Activated CD8-positive, alpha-beta T cell treated with anti-CD3 and anti-CD28 coated beads for 36 hours (primary cell): ENCODE data around the gene CAV1. TPM values are rescaled to one million over a fixed set of nuclear protein-coding genes. Genes with fewer than 3 reads are reported as not detected.
A peak's percentile ranks its signal among the peaks of the same experiment; 100 is the strongest.

ENCODE experiments used
- ATAC-seq: fragments of 200-7000 bp; cut with Tn5 transposase; one replicate; pipeline ENCODE4 v1.10.0; 2021; ENCODE audit warnings: mild to moderate bottlenecking, moderate library complexity
- CTCF ChIA-PET: fragments of 350-600 bp; sonication (Branson Sonifier 250); formaldehyde crosslinking; loops from one replicate; lab custom pipeline; 2021; ENCODE audit warnings: antibody characterized with exemption; lab: Charles Lee
- POLR2A ChIA-PET: fragments of 350-600 bp; sonication (Branson Sonifier 250); formaldehyde crosslinking; loops from one replicate; lab custom pipeline; 2021; ENCODE audit warnings: antibody characterized with exemption; lab: Charles Lee
- DNase-seq: peaks from one replicate; pipeline ENCODE4 v3.0.0-alpha.2; 2020
- H3K27ac Mint-ChIP-seq: one replicate; pipeline ENCODE4 v1.8.0; 2021; ENCODE audit warnings: mild to moderate bottlenecking, mixed read lengths
- H3K27me3 Mint-ChIP-seq: one replicate; pipeline ENCODE4 v1.8.0; 2021; ENCODE audit warnings: mixed read lengths
- H3K36me3 Mint-ChIP-seq: one replicate; pipeline ENCODE4 v1.8.0; 2021; ENCODE audit warnings: low read depth, mixed read lengths
- H3K4me1 Mint-ChIP-seq: one replicate; pipeline ENCODE4 v1.8.0; 2021; ENCODE audit warnings: low read depth, mixed read lengths
- H3K4me3 Mint-ChIP-seq: one replicate; pipeline ENCODE4 v1.8.0; 2021; ENCODE audit warnings: mild to moderate bottlenecking, moderate library complexity, mixed read lengths
- H3K9me3 Mint-ChIP-seq: one replicate; pipeline ENCODE4 v1.8.0; 2021; ENCODE audit warnings: mixed read lengths
- CTCF ChIP-seq: fragments of 200-600 bp; IDR thresholded peaks from one replicate; pipeline ENCODE4 v1.8.0; 2022; ENCODE audit warnings: antibody characterized with exemption, mild to moderate bottlenecking
- intact Hi-C: fragments of 100-400 bp; cut with micrococcal nuclease; formaldehyde crosslinking; loops from one replicate; pipeline ENCODE4 v1.10.0; 2022
- total RNA-seq, 2 experiments: library from RNA; stranded (reverse); gene quantifications; one replicate each; pipeline ENCODE4 v1.2.3, GENCODE V29; 2021

CAV1 gene
- total RNA-seq, 2 experiments from 2014 or later, result 0.18 to 0.74 TPM

- H3K27me3 Mint-ChIP-seq, result peaks cover 35% of the 10 kb centered on the region
- no peaks in the 10 kb centered on the region for H3K36me3 Mint-ChIP-seq
- ChIA-PET CTCF (no interaction called here), POLR2A (no interaction called here)
- ATAC-seq (no peak), DNase-seq (no peak)
- H3K9me3 Mint-ChIP-seq, result no peaks in the 10 kb centered on the region
- TF ChIP-seq CTCF, result no peak
- intact Hi-C loops, result no loop called here
- no peak overlapping the region for H3K27ac Mint-ChIP-seq
- H3K4me1 Mint-ChIP-seq, result no peaks in the 10 kb centered on the region
- H3K4me3 Mint-ChIP-seq, result no peak overlapping the region
These were observed 30.4 kb upstream of the CAV1 start for GRCh38 chr7:116494472-116494871.

DNA sequence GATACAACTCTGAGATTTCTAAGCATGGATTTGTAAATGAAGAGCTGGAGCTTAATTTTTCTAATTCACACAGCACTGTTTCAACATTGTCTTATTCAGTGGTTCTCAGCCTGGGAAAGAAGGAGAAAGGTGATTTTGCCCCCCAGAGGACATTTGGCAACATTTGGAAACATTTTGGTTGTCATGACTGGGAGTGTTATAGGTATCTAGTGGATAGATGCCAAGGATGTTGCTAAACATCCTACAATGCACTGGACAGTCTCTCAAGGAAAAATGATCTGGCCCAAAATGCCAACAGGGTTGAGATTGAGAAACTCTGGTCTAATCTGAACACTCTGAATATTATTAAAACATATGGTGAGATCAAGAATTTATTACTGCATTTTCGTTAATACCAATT, 29.1 kb upstream of the CAV1 start:
- DNase-seq, result no peak
- POLR2A ChIA-PET, result no interaction called here
- TF ChIP-seq CTCF, result no peak
- Mint-ChIP-seq H3K4me3 (no peak overlapping the region), H3K36me3 (no peaks in the 10 kb centered on the region), H3K27me3 (peaks cover 35% of the 10 kb centered on the region), H3K4me1 (peaks cover 8% of the 10 kb centered on the region), H3K27ac (no peak overlapping the region), H3K9me3 (no peaks in the 10 kb centered on the region)
- CTCF ChIA-PET, result interaction anchor here (1.3 kb wide), 1 partner anchor 30 kb away, joined by 3 read pairs; no protein-coding TSS in a partner anchor
- intact Hi-C loops, result no loop called here
- ATAC-seq, result no peak

DNA sequence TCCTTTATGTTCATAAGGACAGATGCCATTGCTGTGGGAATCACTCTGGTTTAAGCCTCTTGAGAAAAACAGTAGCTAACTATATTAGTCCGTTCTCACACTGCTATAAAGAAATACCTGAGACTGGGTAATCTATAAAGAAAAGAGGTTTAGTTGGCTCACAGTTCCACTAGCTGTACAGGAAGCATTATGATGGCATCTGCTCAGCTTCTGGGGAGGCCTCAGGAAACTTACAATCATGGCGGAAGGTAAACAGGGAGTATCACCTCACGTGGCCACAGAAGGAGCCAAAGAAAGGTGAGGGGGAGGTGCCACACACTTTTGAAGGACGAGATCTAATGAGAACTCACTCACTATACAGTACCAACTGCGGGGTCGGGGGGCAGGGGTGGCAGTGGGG, 28.2 kb upstream of the CAV1 start:
- intact Hi-C loops, result no loop called here
- no peak for ATAC-seq

DNA sequence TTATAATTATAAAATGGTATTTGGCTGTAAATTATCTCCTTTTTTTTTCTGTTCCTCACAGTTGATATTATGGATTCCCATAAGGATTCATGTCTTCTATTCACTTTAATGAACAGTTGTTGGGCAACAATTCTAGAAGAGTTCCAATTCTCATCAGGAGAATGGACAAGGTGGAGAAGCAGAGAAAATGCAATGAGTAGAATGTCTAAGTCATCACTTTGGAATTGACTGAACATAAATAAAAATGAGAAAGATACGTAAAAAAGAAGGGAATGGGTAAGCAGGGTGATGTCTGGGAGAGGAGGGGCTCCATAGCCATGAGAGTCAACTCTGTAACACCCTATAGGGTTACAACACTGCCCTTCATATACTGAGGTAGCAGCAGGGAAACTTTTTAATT, 27.1 kb upstream of the CAV1 start:
- POLR2A ChIA-PET, result no interaction called here
- Mint-ChIP-seq H3K4me3 (no peak overlapping the region), H3K27ac (no peak overlapping the region), H3K4me1 (peaks cover 10% of the 10 kb centered on the region), H3K27me3 (peaks cover 33% of the 10 kb centered on the region), H3K9me3 (no peaks in the 10 kb centered on the region), H3K36me3 (no peaks in the 10 kb centered on the region)
- CTCF ChIA-PET, result no interaction called here
- ATAC-seq (no peak), DNase-seq (no peak)
- intact Hi-C loops, result no loop called here
- no peak for TF ChIP-seq CTCF

More for the DNA sequence above, 28.2 kb upstream of the CAV1 start:
- Mint-ChIP-seq H3K36me3 (no peaks in the 10 kb centered on the region), H3K27me3 (peaks cover 37% of the 10 kb centered on the region), H3K4me1 (peaks cover 10% of the 10 kb centered on the region), H3K27ac (no peak overlapping the region), H3K9me3 (no peaks in the 10 kb centered on the region), H3K4me3 (no peak overlapping the region)
- no peak for DNase-seq
- TF ChIP-seq CTCF, result no peak
- ChIA-PET CTCF (no interaction called here), POLR2A (no interaction called here)

GRCh38 chr7:116499168-116500077, 25.4 kb upstream of the CAV1 start, which contains the start of gene CAV2:
Gene CAV2, plus strand, starts transcription at chr7:116499738. Its CDS starts 44 bp downstream, at chr7:116499782.
- no peaks in the 10 kb centered on the region for H3K36me3 Mint-ChIP-seq
- DNase-seq (peak; percentile 30), ATAC-seq (peak; percentile 50)
- peak within 1 kb of the TSS; percentile 48 for H3K4me3 Mint-ChIP-seq
- CTCF ChIA-PET, result no interaction called here
- H3K27me3 Mint-ChIP-seq, result peaks cover 40% of the 10 kb centered on the region
- H3K9me3 Mint-ChIP-seq, result no peaks in the 10 kb centered on the region
- no peak within 1 kb of the TSS for H3K27ac Mint-ChIP-seq
- intact Hi-C loops, result no loop called here
- peaks cover 10% of the 10 kb centered on the region for H3K4me1 Mint-ChIP-seq
- POLR2A ChIA-PET, result interaction anchor here (0.7 kb wide), 1 partner anchor 136 kb away, joined by 3 read pairs; no protein-coding TSS in a partner anchor
- no peak for TF ChIP-seq CTCF
